SK-N-SH (cell line): ENCODE results near the gene PELI2. TPM values are rescaled to one million over a fixed set of nuclear protein-coding genes. Genes with fewer than 3 reads are reported as not detected.

Source experiments
- CTCF ChIA-PET: fragments of 300-600, 350-600 bp; formaldehyde crosslinking; extraction: SDS; loops from one replicate; lab custom pipeline; 2021; lab: Yijun Ruan, JAX
- POLR2A ChIA-PET: fragments of 350-600 bp; sonication (Branson Sonifier 250); formaldehyde crosslinking; extraction: SDS; loops from one replicate; lab custom pipeline; 2020; ENCODE audit warnings: antibody characterized with exemption, inconsistent platforms; lab: Yijun Ruan, JAX
- DNase-seq: peaks from one replicate; pipeline ENCODE4 v3.0.0; 2012
- H2AFZ ChIP-seq: fragments of 200-600 bp; sonication (generic); 2 replicates; pipeline ENCODE4 v1.8.1; 2016; ENCODE audit warnings: antibody characterized with exemption, mild to moderate bottlenecking, low read depth
- H3F3A ChIP-seq: fragments of 200-600 bp; sonication (generic); replicated peaks from 2 replicates; pipeline ENCODE3; 2016; ENCODE audit warnings: antibody characterized with exemption, mild to moderate bottlenecking; ENCODE audit not compliant: insufficient read depth
- H3K27ac ChIP-seq, 2 experiments: fragments of 200-500 bp in 1 of 2; fragments of 200-600 bp in 1 of 2; sonication (Bioruptor generic) in 1 of 2; sonication (generic), shearing (Covaris generic) in 1 of 2; 2 replicates each; pipeline versions ENCODE4 v1.5.1 to v1.6.1; 2014 to 2016; ENCODE audit warnings: low read depth in 2 of 2, inconsistent platforms in 1 of 2, low read length in 1 of 2, mild to moderate bottlenecking in 1 of 2, mixed read lengths in 1 of 2
- H3K27me3 ChIP-seq: fragments of 200-600 bp; sonication (generic), shearing (Covaris generic); 2 replicates; pipeline ENCODE4 v1.6.1; 2016; ENCODE audit warnings: mixed run types; ENCODE audit not compliant: insufficient read depth
- H3K36me3 ChIP-seq, 2 experiments: fragments of 200-500 bp in 1 of 2; fragments of 200-600 bp in 1 of 2; sonication (Bioruptor generic) in 1 of 2; sonication (generic) in 1 of 2; replicated peaks in 1 of 2; 2 replicates each; pipeline versions ENCODE3 to v1.5.1; 2014 to 2016; ENCODE audit warnings: low read length in 1 of 2, mild to moderate bottlenecking in 1 of 2; ENCODE audit not compliant: insufficient read depth in 2 of 2, control insufficient read depth in 1 of 2
- H3K4me1 ChIP-seq, 2 experiments: fragments of 200-500 bp in 1 of 2; fragments of 200-600 bp in 1 of 2; sonication (Bioruptor generic) in 1 of 2; sonication (generic), shearing (Covaris generic) in 1 of 2; 2 replicates each; pipeline versions ENCODE4 v1.5.1 to v1.6.1; 2014 to 2016; ENCODE audit warnings: low read depth in 1 of 2, low read length in 1 of 2, mixed run types in 1 of 2; ENCODE audit not compliant: insufficient read depth in 2 of 2, control insufficient read depth in 1 of 2
- H3K4me2 ChIP-seq: fragments of 200-600 bp; sonication (generic), shearing (Covaris generic); 2 replicates; pipeline ENCODE4 v1.6.1; 2017; ENCODE audit warnings: mixed run types
- H3K4me3 ChIP-seq, 2 experiments: fragments of 200-500 bp in 1 of 2; fragments of 200-600 bp in 1 of 2; sonication (Bioruptor generic) in 1 of 2; sonication (generic), shearing (Covaris generic) in 1 of 2; 2 replicates each; pipeline versions ENCODE4 v1.5.1 to v1.8.1; 2014 to 2016; ENCODE audit warnings: low read depth in 2 of 2, inconsistent platforms in 1 of 2, low read length in 1 of 2, mild to moderate bottlenecking in 1 of 2, mixed read lengths in 1 of 2, moderate library complexity in 1 of 2
- H3K79me2 ChIP-seq: fragments of 200-600 bp; sonication (generic); 2 replicates; pipeline ENCODE4 v1.8.1; 2017; ENCODE audit warnings: mild to moderate bottlenecking; ENCODE audit not compliant: insufficient read depth
- H3K9ac ChIP-seq: fragments of 200-600 bp; sonication (generic); 2 replicates; pipeline ENCODE4 v1.6.1; 2017; ENCODE audit warnings: mixed run types
- H3K9me2 ChIP-seq: fragments of 200-600 bp; sonication (generic); 2 replicates; pipeline ENCODE4 v1.6.1; 2017; ENCODE audit warnings: mixed run types
- H3K9me3 ChIP-seq: fragments of 200-600 bp; sonication (generic); 2 replicates; pipeline ENCODE4 v1.6.1; 2017; ENCODE audit warnings: mixed run types, mild to moderate bottlenecking, moderate library complexity
- H4K20me1 ChIP-seq: fragments of 200-600 bp; sonication (generic); 2 replicates; pipeline ENCODE4 v1.6.1; 2017; ENCODE audit warnings: mild to moderate bottlenecking, mixed run types; ENCODE audit not compliant: insufficient read depth
- EZH2phosphoT487 ChIP-seq: fragments of 200-600 bp; sonication (generic); IDR thresholded peaks from 2 replicates; pipeline ENCODE4 v1.6.1; 2017; ENCODE audit warnings: low read depth, mixed run types, mild to moderate bottlenecking, antibody characterized with exemption, moderate library complexity, borderline replicate concordance
- FOSL2 ChIP-seq: IDR thresholded peaks from 2 replicates; pipeline ENCODE4 v1.4.0; 2012; ENCODE audit warnings: low read depth, mild to moderate bottlenecking, moderate library complexity, borderline replicate concordance
- FOXJ3 ChIP-seq: sonication (generic); formaldehyde crosslinking; IDR thresholded peaks from 2 replicates; pipeline ENCODE4 v1.5.1; 2020; ENCODE audit warnings: mild to moderate bottlenecking, missing genetic modification reagents
- FOXM1 ChIP-seq: IDR thresholded peaks from 2 replicates; pipeline ENCODE4 v1.4.0; 2012; ENCODE audit warnings: low read depth, mild to moderate bottlenecking
- JUND ChIP-seq: IDR thresholded peaks from 2 replicates; pipeline ENCODE4 v1.4.0; 2012
- MEF2A ChIP-seq: IDR thresholded peaks from 2 replicates; pipeline ENCODE4 v1.4.0; 2012; ENCODE audit warnings: low read depth, borderline replicate concordance
- MXI1 ChIP-seq: IDR thresholded peaks from 2 replicates; pipeline ENCODE4 v1.6.1; 2012; ENCODE audit warnings: mild to moderate bottlenecking, low read depth, low read length, improper control_type of control experiment
- NFIC ChIP-seq: IDR thresholded peaks from 2 replicates; pipeline ENCODE4 v1.4.0; 2012; ENCODE audit warnings: borderline replicate concordance
- NRF1 ChIP-seq: IDR thresholded peaks from 2 replicates; pipeline ENCODE4 v1.6.1; 2012; ENCODE audit warnings: low read depth, mild to moderate bottlenecking, low read length
- RAD21 ChIP-seq: IDR thresholded peaks from 2 replicates; pipeline ENCODE4 v1.6.1; 2012; ENCODE audit warnings: mild to moderate bottlenecking, low read length
- RCOR1 ChIP-seq: fragments of 150-350 bp; IDR thresholded peaks from 2 replicates; pipeline ENCODE4 v1.6.1; 2017; ENCODE audit warnings: antibody characterized with exemption, low read length
- TAF1 ChIP-seq: IDR thresholded peaks from 2 replicates; pipeline ENCODE4 v1.6.1; 2012; ENCODE audit warnings: low read depth, mild to moderate bottlenecking, low read length, moderate library complexity, borderline replicate concordance
- TEAD4 ChIP-seq: IDR thresholded peaks from 2 replicates; pipeline ENCODE4 v1.4.0; 2012; ENCODE audit warnings: mild to moderate bottlenecking, borderline replicate concordance; ENCODE audit not compliant: insufficient read depth
- WGBS: methylation state at CpG from one replicate; pipeline ENCODE4 v1.1.6; 2017; ENCODE audit warnings: low lambda C conversion rate; 5-methylcytosine and 5-hydroxymethylcytosine counted together
- polyA plus RNA-seq, 3 experiments: library from polyadenylated mRNA; depleted of rRNA; stranded (reverse); fragments of >200 nt; gene quantifications; 2 replicates each; pipeline ENCODE4 v1.2.3, GENCODE V29; 2012
- TF ChIP-seq, protein P1 (sequence below): IDR thresholded peaks from 2 replicates; pipeline ENCODE4 v1.4.0; 2012; ENCODE audit warnings: low read depth
- TF ChIP-seq, protein P2 (sequence below): IDR thresholded peaks from 2 replicates; pipeline ENCODE4 v1.4.0; 2012; ENCODE audit warnings: low read depth, borderline replicate concordance
- TF ChIP-seq, protein P3 (sequence below): IDR thresholded peaks from 2 replicates; pipeline ENCODE4; 2012

The PELI2 gene
- polyA plus RNA-seq, 1 of the 3 experiments (the other 2 are of a cell fraction): not detected

GRCh38 chr14:56202256-56202655, 84.0 kb downstream of the PELI2 start:
- Histone ChIP-seq H3F3A (no peaks in the 10 kb centered on the region), H3K9ac (no peak overlapping the region), H3K4me1 (no peaks in the 10 kb centered on the region), H3K4me2 (no peak overlapping the region), H3K4me3 (no peak overlapping the region), H3K27me3 (peaks cover 22% of the 10 kb centered on the region; the same call in 1 of the 2 replicates), H3K27ac (no peak overlapping the region), H4K20me1 (no peaks in the 10 kb centered on the region), H3K36me3 (no peaks in the 10 kb centered on the region), H2AFZ (no peak overlapping the region), H3K9me2 (no peaks in the 10 kb centered on the region), H3K79me2 (no peaks in the 10 kb centered on the region), H3K9me3 (no peaks in the 10 kb centered on the region)
- POLR2A ChIA-PET: no interaction called here
- 0% methylated on average over 2 of the region's 2 CpGs for WGBS
- TF ChIP-seq FOXM1 (no peak), NRF1 (no peak), EZH2phosphoT487 (no peak), RCOR1 (no peak), FOSL2 (no peak), RAD21 (no peak), TAF1 (no peak), JUND (no peak), MXI1 (no peak), FOXJ3 (CRISPR knock-in tag) (no peak)
- TF ChIP-seq, protein P1, sequence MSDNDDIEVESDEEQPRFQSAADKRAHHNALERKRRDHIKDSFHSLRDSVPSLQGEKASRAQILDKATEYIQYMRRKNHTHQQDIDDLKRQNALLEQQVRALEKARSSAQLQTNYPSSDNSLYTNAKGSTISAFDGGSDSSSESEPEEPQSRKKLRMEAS: no peak
- TF ChIP-seq, protein P2, sequence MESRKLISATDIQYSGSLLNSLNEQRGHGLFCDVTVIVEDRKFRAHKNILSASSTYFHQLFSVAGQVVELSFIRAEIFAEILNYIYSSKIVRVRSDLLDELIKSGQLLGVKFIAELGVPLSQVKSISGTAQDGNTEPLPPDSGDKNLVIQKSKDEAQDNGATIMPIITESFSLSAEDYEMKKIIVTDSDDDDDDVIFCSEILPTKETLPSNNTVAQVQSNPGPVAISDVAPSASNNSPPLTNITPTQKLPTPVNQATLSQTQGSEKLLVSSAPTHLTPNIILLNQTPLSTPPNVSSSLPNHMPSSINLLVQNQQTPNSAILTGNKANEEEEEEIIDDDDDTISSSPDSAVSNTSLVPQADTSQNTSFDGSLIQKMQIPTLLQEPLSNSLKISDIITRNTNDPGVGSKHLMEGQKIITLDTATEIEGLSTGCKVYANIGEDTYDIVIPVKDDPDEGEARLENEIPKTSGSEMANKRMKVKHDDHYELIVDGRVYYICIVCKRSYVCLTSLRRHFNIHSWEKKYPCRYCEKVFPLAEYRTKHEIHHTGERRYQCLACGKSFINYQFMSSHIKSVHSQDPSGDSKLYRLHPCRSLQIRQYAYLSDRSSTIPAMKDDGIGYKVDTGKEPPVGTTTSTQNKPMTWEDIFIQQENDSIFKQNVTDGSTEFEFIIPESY: no peak
- TF ChIP-seq, protein P3, sequence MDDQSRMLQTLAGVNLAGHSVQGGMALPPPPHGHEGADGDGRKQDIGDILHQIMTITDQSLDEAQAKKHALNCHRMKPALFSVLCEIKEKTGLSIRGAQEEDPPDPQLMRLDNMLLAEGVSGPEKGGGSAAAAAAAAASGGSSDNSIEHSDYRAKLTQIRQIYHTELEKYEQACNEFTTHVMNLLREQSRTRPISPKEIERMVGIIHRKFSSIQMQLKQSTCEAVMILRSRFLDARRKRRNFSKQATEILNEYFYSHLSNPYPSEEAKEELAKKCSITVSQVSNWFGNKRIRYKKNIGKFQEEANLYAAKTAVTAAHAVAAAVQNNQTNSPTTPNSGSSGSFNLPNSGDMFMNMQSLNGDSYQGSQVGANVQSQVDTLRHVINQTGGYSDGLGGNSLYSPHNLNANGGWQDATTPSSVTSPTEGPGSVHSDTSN: no peak
- CTCF ChIA-PET: interaction anchor here (0.9 kb wide), 1 partner anchor 471 kb away, joined by 3 read pairs; no protein-coding TSS in a partner anchor
- no peak for DNase-seq

DNA sequence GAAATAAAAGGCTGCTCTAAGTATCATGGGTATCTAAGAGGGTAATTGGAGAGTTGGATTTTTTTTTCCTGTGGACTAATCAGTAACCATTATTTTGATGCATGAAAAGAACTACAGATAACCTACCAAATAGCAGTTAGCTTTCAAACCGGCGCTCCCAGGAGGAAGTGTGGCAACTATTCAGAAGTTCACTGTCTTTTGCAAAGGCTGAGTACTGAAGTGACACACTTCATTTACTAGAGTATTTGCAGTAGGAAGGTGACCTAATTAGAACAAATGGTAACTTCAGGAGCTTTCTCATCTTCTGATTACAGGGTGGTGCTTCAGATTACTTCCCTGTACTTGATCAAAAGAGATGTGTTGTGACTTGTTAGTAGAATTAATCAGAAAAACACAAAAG, 87.7 kb downstream of the PELI2 start:
- DNase-seq: no peak
- H3K4me2 ChIP-seq: no peak overlapping the region
- no peaks in the 10 kb centered on the region for H3K36me3 ChIP-seq
- no peaks in the 10 kb centered on the region for H3K9me2 ChIP-seq
- no peak overlapping the region for H3K27ac ChIP-seq
- no peaks in the 10 kb centered on the region for H3K79me2 ChIP-seq
- TF ChIP-seq RAD21 (no peak), MEF2A (no peak), TEAD4 (no peak), NFIC (no peak)
- no peaks in the 10 kb centered on the region for H3K9me3 ChIP-seq
- no peaks in the 10 kb centered on the region for H3K4me1 ChIP-seq
- no peak overlapping the region for H3K4me3 ChIP-seq
- WGBS: 13% methylated on average over 2 of the region's 2 CpGs
- peaks cover 35% of the 10 kb centered on the region for H3K27me3 ChIP-seq
- ChIA-PET POLR2A (no interaction called here), CTCF (no interaction called here)
- no peak overlapping the region for H3K9ac ChIP-seq
- no peaks in the 10 kb centered on the region for H4K20me1 ChIP-seq
- H3F3A ChIP-seq: no peaks in the 10 kb centered on the region
- no peak overlapping the region for H2AFZ ChIP-seq
